Stomach smooth muscle (tissue), 2 donors: ENCODE data around the gene BTBD9.

Experiments
- H3K27ac ChIP-seq: one replicate; pipeline ENCODE4 v1.7.0; 2013; ENCODE audit warnings: mild to moderate bottlenecking, low read length, inconsistent platforms
- H3K27me3 ChIP-seq, 2 donors: one replicate each; pipeline ENCODE4 v1.7.0; 2013; ENCODE audit warnings: low read length in 2 of 2; ENCODE audit not compliant: insufficient read depth in 2 of 2, control insufficient read depth in 1 of 2
- H3K36me3 ChIP-seq, 2 donors: one replicate each; pipeline ENCODE4 v1.7.0; 2013; ENCODE audit warnings: low read length in 2 of 2; ENCODE audit not compliant: control insufficient read depth in 2 of 2, insufficient read depth in 2 of 2
- H3K4me1 ChIP-seq: one replicate; pipeline ENCODE4 v1.7.0; 2013; ENCODE audit warnings: low read length; ENCODE audit not compliant: control insufficient read depth, insufficient read depth
- H3K4me3 ChIP-seq, 2 donors: one replicate each; pipeline ENCODE4 v1.7.0; 2013; ENCODE audit warnings: low read length in 2 of 2
- H3K9ac ChIP-seq, 2 donors: one replicate each; pipeline ENCODE4 v1.7.0; 2013; ENCODE audit warnings: low read length in 2 of 2, mild to moderate bottlenecking in 1 of 2
- H3K9me3 ChIP-seq, 2 donors: one replicate each; pipeline ENCODE4 v1.7.0; 2013; ENCODE audit warnings: low read length in 2 of 2; ENCODE audit not compliant: control insufficient read depth in 2 of 2
- donor health status: healthy.
- donor health status: Pancreatic carcinoma.

Gene BTBD9

DNA sequence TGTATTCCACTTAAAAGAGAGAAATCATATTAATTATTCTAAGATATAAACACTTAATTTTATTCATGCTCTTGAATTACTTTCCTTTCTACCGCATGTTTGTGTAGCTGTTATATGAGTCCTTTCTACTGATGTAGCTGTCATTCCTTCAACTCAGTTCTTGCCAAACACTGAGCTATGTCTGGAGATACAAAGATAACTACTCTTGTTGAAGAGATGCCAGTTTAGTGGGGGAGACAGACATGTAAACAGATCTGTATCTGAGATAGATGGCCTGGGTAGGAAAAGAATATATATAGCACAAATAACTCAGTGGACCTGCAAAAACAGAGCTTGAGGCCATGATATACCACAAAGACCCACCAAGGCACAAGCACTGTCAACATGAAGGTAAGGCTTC lies 157.3 kb downstream of the BTBD9 start:
- Histone ChIP-seq H3K36me3 (no peaks in the 10 kb centered on the region), H3K9me3 (peaks cover 0 to 2% of the 10 kb centered on the region in 2 donors), H3K27ac (no peak overlapping the region), H3K27me3 (no peaks in the 10 kb centered on the region), H3K4me1 (no peaks in the 10 kb centered on the region), H3K4me3 (no peak overlapping the region), H3K9ac (no peak overlapping the region)

DNA sequence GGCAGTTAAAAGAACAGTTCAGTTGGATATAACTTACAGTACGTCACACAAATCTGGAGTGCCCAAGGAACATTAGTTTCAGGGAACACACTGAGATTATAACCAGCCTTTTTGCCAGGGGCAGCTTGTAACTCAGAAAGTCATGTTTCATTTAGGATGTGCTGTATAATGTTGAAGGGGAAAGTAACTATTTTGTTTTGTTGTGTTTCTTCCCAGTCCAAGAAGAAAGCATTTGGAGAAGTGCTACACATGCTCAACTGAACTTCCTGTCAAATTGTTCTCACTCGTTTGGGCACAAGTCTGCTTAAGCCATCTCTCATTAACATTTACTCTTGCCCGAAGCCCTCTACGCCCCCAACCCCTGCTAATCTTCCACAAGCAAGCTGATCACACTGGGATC lies 157.9 kb downstream of the BTBD9 start:
- Histone ChIP-seq H3K27me3 (no peaks in the 10 kb centered on the region), H3K9me3 (peaks cover 0 to 2% of the 10 kb centered on the region in 2 donors), H3K27ac (no peak overlapping the region), H3K9ac (no peak overlapping the region), H3K36me3 (no peaks in the 10 kb centered on the region), H3K4me3 (no peak overlapping the region), H3K4me1 (no peaks in the 10 kb centered on the region)

DNA sequence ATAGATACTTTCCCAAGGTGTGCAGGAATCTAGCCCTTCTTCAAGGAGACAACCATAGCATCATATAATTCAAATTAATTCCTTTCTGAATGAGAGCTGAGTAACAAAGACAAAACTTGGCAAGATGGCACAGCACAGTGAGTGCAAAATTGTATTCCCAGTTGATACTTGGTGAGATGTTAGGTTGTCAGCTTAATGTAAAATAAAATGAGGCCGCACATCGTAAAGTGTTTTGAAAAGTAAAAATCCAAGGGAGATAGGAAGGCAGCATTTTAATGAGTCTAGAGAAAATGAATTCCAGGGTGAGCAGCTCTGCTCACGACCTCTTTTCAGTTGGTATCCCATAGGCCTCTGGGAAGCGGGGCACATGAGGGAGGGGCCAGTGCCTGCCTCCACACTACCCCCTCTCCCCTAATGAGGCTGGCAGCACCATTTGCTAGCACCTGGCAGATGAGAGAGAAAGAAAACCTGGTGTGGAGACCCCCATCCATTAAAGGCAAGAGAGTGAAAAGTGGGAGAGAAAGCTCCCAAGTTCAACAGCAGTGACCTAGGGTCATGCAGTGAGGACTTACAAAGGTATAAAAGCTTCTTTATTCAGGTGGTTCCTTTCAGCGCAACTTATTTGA lies 158.4 kb downstream of the BTBD9 start:
- H3K9ac ChIP-seq: no peak overlapping the region
- H3K4me3 ChIP-seq: no peak overlapping the region
- peaks cover 0 to 2% of the 10 kb centered on the region in 2 donors for H3K9me3 ChIP-seq
- H3K36me3 ChIP-seq: no peaks in the 10 kb centered on the region
- H3K27ac ChIP-seq: no peak overlapping the region
- no peaks in the 10 kb centered on the region for H3K27me3 ChIP-seq
- H3K4me1 ChIP-seq: no peaks in the 10 kb centered on the region

DNA sequence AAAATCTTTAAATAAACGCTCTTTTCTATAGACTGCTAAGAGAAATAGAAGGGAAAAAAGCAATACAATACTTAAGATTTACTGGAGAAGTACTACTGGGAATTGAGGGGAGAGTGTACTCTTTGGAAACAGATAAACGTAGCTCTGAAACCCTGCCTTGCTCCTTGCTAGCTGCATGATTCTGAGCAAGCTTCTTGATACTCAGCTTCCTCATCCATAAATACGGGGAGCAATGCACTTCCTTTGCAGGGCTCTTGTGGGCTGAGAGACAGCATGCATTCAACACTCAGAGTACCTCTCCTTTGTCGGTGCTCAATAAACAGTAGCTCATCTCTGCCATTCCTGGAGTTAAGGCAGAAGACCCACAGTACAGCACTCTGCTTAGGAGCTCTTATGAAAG lies 159.7 kb downstream of the BTBD9 start:
- no peaks in the 10 kb centered on the region for H3K4me1 ChIP-seq
- no peak overlapping the region for H3K4me3 ChIP-seq
- H3K9me3 ChIP-seq: no peaks in the 10 kb centered on the region
- no peaks in the 10 kb centered on the region for H3K27me3 ChIP-seq
- no peaks in the 10 kb centered on the region for H3K36me3 ChIP-seq
- no peak overlapping the region for H3K27ac ChIP-seq
- H3K9ac ChIP-seq: no peak overlapping the region

DNA sequence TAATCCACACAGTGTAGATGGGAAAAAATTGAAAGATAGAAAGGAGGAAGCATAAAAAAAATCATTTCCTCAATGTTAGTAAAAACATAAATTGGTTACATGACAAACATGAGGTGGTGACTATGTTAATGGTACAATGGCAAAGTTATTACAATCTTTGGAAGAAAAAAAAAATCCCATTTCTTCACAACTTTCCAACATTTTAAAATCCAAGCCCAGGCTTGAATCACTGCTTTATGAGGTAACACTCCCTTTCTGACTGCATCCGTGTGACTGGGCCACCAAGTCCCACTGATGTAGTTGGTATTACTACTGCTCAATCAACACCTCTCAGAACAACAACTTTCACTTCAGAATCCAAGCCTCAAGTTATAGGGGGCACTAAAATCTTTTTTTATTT lies 160.4 kb downstream of the BTBD9 start:
- no peak overlapping the region for H3K4me3 ChIP-seq
- no peaks in the 10 kb centered on the region for H3K36me3 ChIP-seq
- no peaks in the 10 kb centered on the region for H3K9me3 ChIP-seq
- H3K4me1 ChIP-seq: no peaks in the 10 kb centered on the region
- H3K9ac ChIP-seq: no peak overlapping the region
- H3K27ac ChIP-seq: no peak overlapping the region
- no peaks in the 10 kb centered on the region for H3K27me3 ChIP-seq

DNA sequence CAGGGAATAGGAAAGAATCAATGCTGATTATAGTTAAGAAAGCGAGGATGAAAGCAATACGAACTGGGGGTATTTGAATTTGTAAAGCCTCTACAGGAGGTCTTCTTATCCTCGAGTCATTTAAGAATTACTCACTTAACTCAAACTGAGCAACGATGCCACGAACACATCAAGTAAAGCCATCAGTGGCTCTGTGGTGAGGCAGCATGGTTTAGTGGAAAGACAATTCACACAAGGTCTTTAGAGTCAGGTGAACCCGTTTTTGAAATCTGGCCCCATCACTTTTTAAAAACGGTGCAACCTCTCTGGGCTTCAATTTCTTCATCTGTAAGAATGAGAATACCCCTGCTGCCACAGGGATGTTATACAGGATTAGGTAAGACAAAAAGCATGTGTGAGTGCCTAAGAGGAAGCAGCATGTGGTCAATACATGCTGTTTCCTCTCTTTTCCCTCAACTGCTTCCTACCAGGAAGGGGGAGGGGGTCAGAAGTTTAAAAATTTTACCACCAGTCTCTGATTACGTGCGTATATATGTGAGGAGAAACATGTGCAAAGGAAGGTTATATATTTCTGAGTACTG lies 162.0 kb downstream of the BTBD9 start:
- Histone ChIP-seq H3K9me3 (no peaks in the 10 kb centered on the region), H3K4me3 (no peak overlapping the region), H3K36me3 (no peaks in the 10 kb centered on the region), H3K9ac (no peak overlapping the region), H3K27ac (no peak overlapping the region), H3K4me1 (no peaks in the 10 kb centered on the region), H3K27me3 (no peaks in the 10 kb centered on the region)

DNA sequence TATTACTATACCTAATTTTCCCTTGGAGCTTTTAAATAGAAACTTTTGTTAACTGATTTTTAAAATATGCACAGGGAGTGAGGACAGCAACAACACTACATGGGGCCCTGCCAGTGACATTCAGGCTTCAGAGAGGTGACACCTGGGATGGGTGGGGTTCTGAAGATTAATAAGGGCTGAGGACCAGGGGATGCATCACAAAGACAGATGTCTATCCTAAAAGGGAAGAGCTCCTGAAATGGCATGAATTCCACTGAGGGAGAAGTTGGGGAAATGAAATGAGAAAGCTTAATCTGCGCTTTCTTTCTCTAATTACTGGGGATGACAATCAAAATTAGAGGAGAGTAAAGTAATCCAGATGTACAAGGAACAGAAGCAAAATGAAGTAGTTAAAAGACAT lies 162.8 kb downstream of the BTBD9 start:
- Histone ChIP-seq H3K36me3 (no peaks in the 10 kb centered on the region), H3K9ac (no peak overlapping the region), H3K27me3 (no peaks in the 10 kb centered on the region), H3K27ac (no peak overlapping the region), H3K9me3 (no peaks in the 10 kb centered on the region), H3K4me1 (no peaks in the 10 kb centered on the region), H3K4me3 (no peak overlapping the region)

DNA sequence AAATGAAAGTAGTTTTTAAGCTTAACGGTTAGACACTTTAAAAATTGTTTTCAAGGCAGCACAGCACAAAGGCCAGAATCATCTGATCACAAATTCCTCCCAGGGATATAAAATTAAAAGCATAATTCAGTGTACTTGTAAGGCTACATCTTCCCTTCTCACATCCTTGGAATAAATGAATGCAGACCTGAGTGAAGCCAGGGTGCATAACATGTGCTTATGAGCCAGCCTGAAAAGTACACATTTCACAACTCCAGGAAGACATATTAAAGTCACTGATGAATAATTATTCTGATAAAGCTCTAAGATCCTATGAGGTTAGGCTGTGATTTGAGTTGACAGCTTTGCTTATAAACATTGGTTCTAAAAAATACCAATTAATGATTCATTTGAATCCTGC lies 163.6 kb downstream of the BTBD9 start:
- Histone ChIP-seq H3K9ac (no peak overlapping the region), H3K27ac (no peak overlapping the region), H3K4me1 (no peaks in the 10 kb centered on the region), H3K27me3 (no peaks in the 10 kb centered on the region), H3K36me3 (no peaks in the 10 kb centered on the region), H3K9me3 (no peaks in the 10 kb centered on the region), H3K4me3 (no peak overlapping the region)

DNA sequence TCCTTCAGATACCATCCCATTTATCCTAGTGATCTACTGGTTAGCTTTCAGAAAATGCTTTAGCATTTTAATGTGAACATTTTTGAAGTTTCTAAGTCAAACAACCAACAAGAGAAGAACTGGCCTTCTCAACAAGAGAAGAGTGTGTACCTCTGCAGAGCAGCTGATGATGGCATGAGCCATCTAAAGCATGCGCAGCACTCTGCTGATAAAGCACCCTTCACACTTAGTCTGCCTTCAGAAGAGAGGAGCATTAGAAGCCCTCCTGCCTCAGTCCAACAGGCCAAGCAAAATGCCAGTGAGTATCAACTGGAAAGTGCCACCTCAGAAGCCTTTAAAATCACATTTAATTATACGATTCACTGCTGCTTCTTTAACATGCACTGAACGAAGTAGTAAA lies 169.2 kb downstream of the BTBD9 start:
- Histone ChIP-seq H3K9ac (no peak overlapping the region), H3K9me3 (no peaks in the 10 kb centered on the region), H3K4me3 (no peak overlapping the region), H3K27ac (no peak overlapping the region), H3K27me3 (no peaks in the 10 kb centered on the region), H3K36me3 (no peaks in the 10 kb centered on the region), H3K4me1 (no peaks in the 10 kb centered on the region)

DNA sequence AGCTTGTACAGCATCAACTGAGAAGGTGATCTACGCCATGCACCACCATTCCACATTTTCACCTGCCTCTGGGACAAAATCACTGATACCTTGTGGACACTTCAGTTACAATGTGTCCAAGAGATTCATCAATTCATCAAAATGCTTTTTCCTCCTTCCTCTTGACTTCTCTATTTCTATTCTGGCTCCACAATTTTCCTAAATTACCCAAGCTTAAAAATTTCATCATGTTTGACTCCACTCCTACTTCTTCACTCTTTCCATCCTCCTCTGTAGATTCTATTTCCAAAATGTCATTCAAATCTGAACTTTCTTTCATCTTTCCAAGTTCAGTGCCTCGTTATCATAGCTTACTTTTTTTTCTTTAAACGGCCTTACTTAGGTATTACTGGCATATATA lies 172.2 kb downstream of the BTBD9 start:
- Histone ChIP-seq H3K27me3 (no peaks in the 10 kb centered on the region), H3K9me3 (no peaks in the 10 kb centered on the region)

DNA sequence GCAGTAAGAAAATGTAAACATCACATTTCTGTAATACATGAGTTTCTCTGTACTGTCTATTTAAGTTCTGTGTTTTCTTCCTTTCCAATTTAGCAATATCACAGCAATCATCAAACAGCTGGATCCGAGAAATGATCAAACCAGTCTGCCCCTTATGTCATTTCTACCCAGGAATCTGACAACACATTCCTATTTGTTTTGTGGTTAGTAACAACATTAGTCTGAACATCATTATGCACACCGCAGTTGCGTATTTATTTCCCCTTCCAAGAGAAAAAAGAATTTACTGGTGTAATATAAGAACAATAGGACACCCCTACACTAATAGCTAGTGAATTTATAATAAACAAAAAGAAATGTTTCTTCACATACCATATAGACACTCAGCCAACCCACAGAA lies 179.5 kb downstream of the BTBD9 start:
- Histone ChIP-seq H3K4me1 (no peaks in the 10 kb centered on the region), H3K36me3 (no peaks in the 10 kb centered on the region), H3K9ac (no peak overlapping the region), H3K9me3 (no peaks in the 10 kb centered on the region), H3K27ac (no peak overlapping the region), H3K4me3 (no peak overlapping the region), H3K27me3 (no peaks in the 10 kb centered on the region)

More for the DNA sequence above, 172.2 kb downstream of the BTBD9 start:
- Histone ChIP-seq H3K9ac (no peak overlapping the region), H3K36me3 (no peaks in the 10 kb centered on the region), H3K27ac (no peak overlapping the region), H3K4me3 (no peak overlapping the region), H3K4me1 (no peaks in the 10 kb centered on the region)
